ENCODE results near the gene LRP1. TPM values are rescaled to one million over a fixed set of nuclear protein-coding genes. Genes with fewer than 3 reads are reported as not detected.
A peak's percentile ranks its signal among the peaks of the same experiment; 100 is the strongest.

Gene LRP1
- total RNA-seq, 2 experiments from 2014 or later, result 1.0 to 1.5 TPM

DNA sequence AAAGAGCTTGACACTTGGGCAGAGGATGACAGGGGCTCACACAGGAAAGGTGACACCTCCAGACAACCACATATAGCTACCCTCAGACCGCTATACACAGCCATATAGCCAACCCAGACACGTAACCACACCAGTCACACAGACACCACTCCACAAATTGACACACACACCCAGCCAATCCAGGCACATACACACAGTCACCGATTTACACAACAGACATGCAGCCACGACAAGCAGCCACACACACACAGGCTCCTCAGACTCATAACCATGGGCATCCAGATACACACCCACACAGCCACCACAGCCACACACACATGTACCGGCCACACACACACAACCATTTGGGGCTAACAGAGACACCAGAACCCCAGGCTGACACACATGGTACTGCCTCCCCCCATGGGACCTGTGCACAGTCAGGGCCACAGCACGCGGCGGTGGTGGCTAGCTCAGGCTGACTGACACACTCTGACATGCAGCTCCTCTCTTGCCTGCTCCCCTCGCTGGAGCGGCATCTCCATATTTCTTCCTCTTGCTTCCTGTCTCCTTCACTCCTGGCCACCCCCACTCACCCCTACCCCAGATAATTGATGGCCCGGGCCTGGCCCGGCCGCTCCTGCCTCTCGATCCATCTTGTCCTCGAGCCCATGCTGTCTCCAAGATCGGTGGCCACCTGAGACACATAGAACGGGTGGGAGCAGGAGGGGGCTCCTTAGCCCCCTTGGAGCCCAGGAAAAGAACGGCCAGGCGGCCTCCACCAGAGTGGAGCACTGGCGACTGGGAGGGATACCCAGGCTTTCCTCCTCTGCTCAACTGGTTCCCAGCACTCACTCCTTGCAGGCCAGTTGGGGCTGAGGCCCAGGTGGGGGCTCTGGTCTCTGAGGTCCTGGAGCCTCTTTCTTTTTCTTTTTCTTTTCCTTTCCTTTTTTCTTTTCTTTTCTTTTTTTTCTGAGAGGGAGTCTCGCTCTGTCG, 95.2 kb downstream of the LRP1 start:
- Mint-ChIP-seq H3K9me3 (no peaks in the 10 kb centered on the region), H3K27me3 (ENCODE audit: low read depth) (peaks cover 76% of the 10 kb centered on the region), H3K4me1 (ENCODE audit: low read depth) (peaks cover 40% of the 10 kb centered on the region), H3K4me3 (no peak overlapping the region), H3K36me3 (ENCODE audit: low read depth) (no peaks in the 10 kb centered on the region), H3K27ac (no peak overlapping the region)
- CTCF ChIA-PET, result interaction anchor here (0.6 to 12.9 kb wide), 5 partner anchors 9 to 548 kb away, joined by 3 to 290 read pairs (median 5); partner anchors contain the start of gene GLI1
- intact Hi-C loops (cut with micrococcal nuclease), result loop anchor here (2.0 to 10.0 kb wide), 2 partner anchors 15 to 621 kb away; partner anchors contain the start of gene CTDSP2
- DNase-seq, result no peak

DNA sequence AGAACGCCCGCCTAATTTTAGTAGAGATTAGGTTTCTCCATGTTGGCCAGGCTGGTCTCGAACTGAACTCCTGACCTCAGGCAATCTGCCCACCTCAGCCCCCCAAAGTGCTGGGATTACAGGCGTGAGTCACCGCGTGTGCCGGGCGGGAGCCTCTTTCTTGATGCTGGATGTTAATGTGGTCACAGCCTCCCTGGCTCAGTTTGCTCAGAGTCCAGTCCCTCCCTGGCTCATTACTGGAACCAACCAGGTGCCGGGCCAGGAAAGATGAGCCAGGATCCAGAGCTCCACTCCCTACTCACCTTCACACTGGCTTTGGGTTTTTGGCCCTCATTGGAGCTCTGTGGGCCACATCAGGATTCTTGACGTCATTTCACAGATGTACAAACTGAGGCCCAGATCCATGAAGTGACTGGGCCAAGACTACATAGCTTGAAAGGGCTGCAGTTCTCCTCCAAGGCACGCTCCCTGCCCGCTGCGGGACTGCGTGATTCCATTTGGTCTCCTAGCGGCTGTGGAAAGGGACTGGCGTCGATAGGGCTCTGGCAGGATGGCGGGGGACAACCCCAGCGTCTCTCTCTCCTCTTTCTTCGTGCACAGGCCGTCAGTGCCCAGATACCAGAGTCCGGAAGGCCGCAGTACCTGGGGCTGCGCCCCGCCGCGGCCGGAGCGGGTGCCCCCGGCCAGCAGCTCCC, 96.1 kb downstream of the LRP1 start:
- Mint-ChIP-seq H3K9me3 (no peaks in the 10 kb centered on the region), H3K4me1 (ENCODE audit: low read depth) (peaks cover 47% of the 10 kb centered on the region), H3K27me3 (ENCODE audit: low read depth) (peaks cover 68% of the 10 kb centered on the region), H3K27ac (no peak overlapping the region), H3K4me3 (no peak overlapping the region), H3K36me3 (ENCODE audit: low read depth) (no peaks in the 10 kb centered on the region)
- DNase-seq, result no peak
- CTCF ChIA-PET, result interaction anchor here (0.6 to 12.9 kb wide), 6 partner anchors 9 to 549 kb away, joined by 3 to 290 read pairs (median 5); a partner anchor contains a TSS
- intact Hi-C loops (cut with micrococcal nuclease), result loop anchor here (2.0 to 10.0 kb wide), 2 partner anchors 14 to 620 kb away; partner anchors contain the start of gene CTDSP2

DNA sequence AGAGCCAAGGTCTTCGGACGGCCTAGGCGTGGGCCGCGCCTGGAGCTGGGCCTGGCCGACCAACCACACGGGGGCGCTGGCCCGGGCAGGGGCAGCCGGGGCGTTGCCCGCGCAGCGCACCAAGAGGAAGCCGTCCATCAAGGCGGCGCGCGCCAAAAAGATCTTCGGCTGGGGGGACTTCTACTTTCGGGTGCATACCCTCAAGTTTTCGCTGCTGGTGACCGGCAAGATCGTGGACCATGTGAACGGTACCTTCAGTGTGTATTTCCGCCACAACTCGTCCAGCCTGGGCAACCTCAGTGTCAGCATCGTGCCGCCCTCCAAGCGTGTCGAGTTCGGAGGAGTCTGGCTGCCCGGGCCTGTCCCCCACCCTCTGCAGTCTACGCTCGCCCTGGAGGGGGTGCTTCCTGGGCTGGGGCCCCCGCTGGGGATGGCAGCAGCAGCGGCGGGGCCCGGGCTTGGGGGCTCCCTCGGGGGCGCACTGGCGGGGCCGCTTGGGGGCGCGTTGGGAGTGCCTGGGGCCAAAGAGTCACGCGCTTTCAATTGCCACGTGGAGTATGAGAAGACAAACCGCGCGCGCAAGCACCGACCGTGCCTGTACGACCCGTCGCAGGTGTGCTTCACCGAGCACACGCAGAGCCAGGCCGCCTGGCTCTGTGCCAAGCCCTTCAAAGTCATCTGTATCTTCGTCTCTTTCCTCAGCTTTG, 96.8 kb downstream of the LRP1 start:
- peaks cover 44% of the 10 kb centered on the region for H3K4me1 Mint-ChIP-seq (ENCODE audit: low read depth)
- peaks cover 62% of the 10 kb centered on the region for H3K27me3 Mint-ChIP-seq (ENCODE audit: low read depth)
- CTCF ChIA-PET, result interaction anchor here (0.6 to 12.9 kb wide), 6 partner anchors 8 to 227 kb away, joined by 3 to 290 read pairs (median 5); a partner anchor contains a TSS
- peaks cover 7% of the 10 kb centered on the region for H3K36me3 Mint-ChIP-seq (ENCODE audit: low read depth)
- intact Hi-C loops (cut with micrococcal nuclease), result loop anchor here (2.0 to 10.0 kb wide), 2 partner anchors 14 to 620 kb away; partner anchors contain the start of gene CTDSP2
- H3K4me3 Mint-ChIP-seq, result peak overlapping the region; percentile 71
- peak; percentile 66 for DNase-seq
- no peak overlapping the region for H3K27ac Mint-ChIP-seq
- H3K9me3 Mint-ChIP-seq, result no peaks in the 10 kb centered on the region

DNA sequence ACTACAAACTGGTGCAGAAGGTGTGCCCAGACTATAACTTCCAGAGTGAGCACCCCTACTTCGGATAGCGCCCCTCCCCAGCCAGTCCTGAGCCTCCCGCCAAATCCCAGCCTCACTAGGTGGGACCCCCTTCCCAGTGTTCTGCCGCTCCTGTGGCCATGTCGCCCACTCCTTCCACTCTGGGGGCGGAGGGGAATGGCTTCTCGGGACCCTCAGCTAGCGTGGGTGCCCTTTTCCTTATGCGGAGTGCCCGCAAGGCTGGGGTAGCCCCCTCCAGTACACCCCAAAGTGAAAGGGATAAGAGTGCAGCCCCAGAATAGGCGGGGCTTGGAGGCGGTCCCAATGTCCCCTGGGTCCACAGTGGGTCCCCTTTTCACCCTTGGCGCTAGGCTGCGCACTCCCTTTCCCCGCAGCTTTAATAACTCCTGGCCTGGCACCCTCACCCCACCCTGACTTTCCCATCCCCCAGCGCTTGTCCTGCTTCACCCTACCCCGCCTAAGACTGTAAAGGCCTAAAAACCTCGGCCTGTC, 97.5 kb downstream of the LRP1 start:
- peak overlapping the region; percentile 62 for H3K4me3 Mint-ChIP-seq
- CTCF ChIA-PET, result interaction anchor here (0.6 to 12.9 kb wide), 6 partner anchors 8 to 227 kb away, joined by 3 to 290 read pairs (median 6); a partner anchor contains a TSS
- peaks cover 47% of the 10 kb centered on the region for H3K4me1 Mint-ChIP-seq (ENCODE audit: low read depth)
- H3K27ac Mint-ChIP-seq, result no peak overlapping the region
- intact Hi-C loops (cut with micrococcal nuclease), result loop anchor here (2.0 to 10.0 kb wide), 2 partner anchors 13 to 619 kb away; partner anchors contain the start of gene CTDSP2
- H3K27me3 Mint-ChIP-seq (ENCODE audit: low read depth), result peaks cover 59% of the 10 kb centered on the region
- no peak for DNase-seq
- no peaks in the 10 kb centered on the region for H3K9me3 Mint-ChIP-seq
- H3K36me3 Mint-ChIP-seq (ENCODE audit: low read depth), result peaks cover 13% of the 10 kb centered on the region

DNA sequence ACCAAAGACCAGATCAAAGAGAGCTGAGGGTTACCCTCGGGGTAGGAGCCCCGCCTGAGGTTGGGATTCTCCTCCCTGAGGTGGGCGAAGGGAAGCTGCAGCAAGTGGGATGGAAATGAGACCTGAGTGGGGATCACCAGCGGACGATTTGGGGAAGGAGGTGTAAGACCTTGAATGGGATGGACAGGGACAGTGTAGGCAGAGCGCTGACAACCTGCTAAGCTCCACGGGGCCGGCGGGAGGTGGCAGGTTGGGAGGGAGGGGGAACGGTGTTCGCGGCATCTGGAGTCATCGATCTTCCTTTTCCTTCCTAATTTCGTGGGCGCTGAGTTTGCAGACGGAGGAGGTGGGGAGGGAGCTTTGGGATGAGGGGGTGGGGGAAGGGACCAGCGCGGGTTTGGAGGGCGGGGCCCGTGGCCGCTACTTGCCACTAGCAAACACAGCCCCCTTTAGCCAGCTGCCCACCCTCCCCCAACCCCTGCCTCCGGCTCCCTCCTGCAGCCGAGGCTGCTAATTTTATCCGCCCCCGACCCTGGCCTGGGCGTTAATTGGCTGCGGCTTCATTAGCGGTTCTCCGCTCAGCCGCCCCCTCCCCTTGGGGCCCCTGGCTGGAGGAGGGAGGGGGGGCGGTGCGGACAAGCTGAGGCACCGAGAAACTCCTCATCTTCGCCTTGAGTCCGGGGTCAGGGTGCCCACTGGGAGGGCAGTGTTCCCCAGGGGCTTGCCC, 98.5 kb downstream of the LRP1 start:
- no peak for DNase-seq
- intact Hi-C loops (cut with micrococcal nuclease), result loop anchor here (10.0 kb wide), 1 partner anchor 618 kb away; the partner anchor contains the start of gene CTDSP2
- Mint-ChIP-seq H3K9me3 (no peaks in the 10 kb centered on the region), H3K27me3 (ENCODE audit: low read depth) (peaks cover 49% of the 10 kb centered on the region), H3K4me3 (peak overlapping the region; percentile 26), H3K27ac (no peak overlapping the region), H3K36me3 (ENCODE audit: low read depth) (peaks cover 23% of the 10 kb centered on the region), H3K4me1 (ENCODE audit: low read depth) (peaks cover 48% of the 10 kb centered on the region)
- CTCF ChIA-PET, result interaction anchor here (0.8 to 12.9 kb wide), 5 partner anchors 9 to 226 kb away, joined by 4 to 290 read pairs (median 7); a partner anchor contains a TSS

DNA sequence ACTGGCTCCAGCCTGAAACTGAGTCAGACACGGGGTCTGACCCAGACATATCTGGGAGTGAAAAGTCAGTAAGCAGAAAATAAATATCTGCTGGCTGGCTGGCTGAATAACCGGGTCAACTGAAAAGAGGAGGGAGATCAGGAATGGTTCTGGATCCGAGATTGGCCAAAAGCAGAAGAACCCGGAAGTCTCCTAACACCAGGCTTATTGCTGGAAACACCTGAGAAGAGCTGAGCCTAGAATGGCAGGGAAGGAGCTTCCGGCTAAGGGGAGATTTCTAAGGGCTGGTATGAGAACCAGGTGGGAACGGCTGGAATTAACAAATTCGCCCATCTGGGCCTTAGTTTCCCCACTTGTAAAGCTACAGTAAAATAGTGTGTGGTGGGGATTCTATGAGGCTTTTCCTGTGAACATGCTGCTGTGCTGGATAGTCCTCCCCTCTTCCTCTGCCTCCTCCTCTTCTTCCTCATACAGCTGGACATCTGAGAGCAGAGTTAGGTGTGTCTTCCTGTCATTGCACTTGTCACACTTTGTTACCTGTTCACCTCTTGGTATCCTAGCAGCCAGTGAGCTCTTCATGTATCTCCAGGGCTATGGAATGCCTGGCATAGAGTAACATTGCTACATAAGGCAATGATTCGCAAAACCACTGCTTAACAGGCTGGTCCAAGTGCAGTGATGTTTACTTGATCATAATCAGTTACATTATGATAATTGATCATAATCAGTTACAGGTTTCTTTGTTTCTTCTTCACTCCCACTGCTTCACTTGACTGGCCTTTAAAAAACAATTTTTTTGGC, 99.2 kb downstream of the LRP1 start:
- H3K27me3 Mint-ChIP-seq (ENCODE audit: low read depth), result peaks cover 43% of the 10 kb centered on the region
- intact Hi-C loops (cut with micrococcal nuclease), result loop anchor here (10.0 kb wide), 1 partner anchor 617 kb away; the partner anchor contains the start of gene CTDSP2
- H3K4me1 Mint-ChIP-seq (ENCODE audit: low read depth), result peaks cover 49% of the 10 kb centered on the region
- H3K36me3 Mint-ChIP-seq (ENCODE audit: low read depth), result peaks cover 31% of the 10 kb centered on the region
- H3K27ac Mint-ChIP-seq, result no peak overlapping the region
- no peaks in the 10 kb centered on the region for H3K9me3 Mint-ChIP-seq
- peak overlapping the region; percentile 23 for H3K4me3 Mint-ChIP-seq
- no peak for DNase-seq
- CTCF ChIA-PET, result interaction anchor here (0.6 to 12.9 kb wide), 6 partner anchors 10 to 613 kb away, joined by 3 to 290 read pairs (median 6); a partner anchor contains a TSS

DNA sequence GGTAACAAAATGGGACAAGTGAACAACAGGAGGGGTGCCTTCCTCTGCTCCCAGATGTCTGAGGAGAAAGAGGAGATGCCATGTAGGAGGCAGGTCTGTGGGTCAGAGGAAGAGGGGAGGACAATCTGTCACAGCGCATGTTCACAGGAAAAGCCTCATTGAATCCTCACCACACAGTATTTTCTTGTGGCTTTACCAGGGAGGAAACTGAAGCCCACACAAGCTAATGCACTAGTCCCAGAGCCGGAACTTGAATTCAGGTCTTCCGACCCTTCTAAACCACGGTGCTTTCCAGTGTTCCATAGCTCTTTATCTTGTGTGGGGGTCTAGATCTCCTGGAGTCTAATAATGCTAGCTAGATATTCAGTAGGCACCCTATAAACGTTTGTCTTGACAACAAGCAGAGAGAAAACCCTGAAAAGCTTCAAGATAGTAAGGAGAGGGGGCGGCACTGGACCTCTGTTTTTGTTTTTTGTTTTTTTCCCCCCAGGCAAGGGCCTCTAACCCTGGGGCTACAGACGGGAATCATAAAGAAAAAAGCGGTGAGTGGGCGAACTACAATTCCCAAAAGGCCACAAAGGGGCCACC, 100.9 kb downstream of the LRP1 start:
- peak overlapping the region; percentile 95 for H3K4me3 Mint-ChIP-seq
- peaks cover 56% of the 10 kb centered on the region for H3K4me1 Mint-ChIP-seq (ENCODE audit: low read depth)
- H3K27ac Mint-ChIP-seq, result peak overlapping the region; percentile 94
- peak; percentile 26 for DNase-seq
- peaks cover 27% of the 10 kb centered on the region for H3K27me3 Mint-ChIP-seq (ENCODE audit: low read depth)
- intact Hi-C loops (cut with micrococcal nuclease), result loop anchor here (1.0 to 10.0 kb wide), 3 partner anchors 10 to 616 kb away; partner anchors contain the start of gene CTDSP2
- CTCF ChIA-PET, result interaction anchor here (0.7 to 12.9 kb wide), 8 partner anchors 10 to 251 kb away, joined by 3 to 290 read pairs (median 6); partner anchors contain the start of genes ARHGAP9, GLI1 and STAT6
- no peaks in the 10 kb centered on the region for H3K9me3 Mint-ChIP-seq
- peaks cover 46% of the 10 kb centered on the region for H3K36me3 Mint-ChIP-seq (ENCODE audit: low read depth)

DNA sequence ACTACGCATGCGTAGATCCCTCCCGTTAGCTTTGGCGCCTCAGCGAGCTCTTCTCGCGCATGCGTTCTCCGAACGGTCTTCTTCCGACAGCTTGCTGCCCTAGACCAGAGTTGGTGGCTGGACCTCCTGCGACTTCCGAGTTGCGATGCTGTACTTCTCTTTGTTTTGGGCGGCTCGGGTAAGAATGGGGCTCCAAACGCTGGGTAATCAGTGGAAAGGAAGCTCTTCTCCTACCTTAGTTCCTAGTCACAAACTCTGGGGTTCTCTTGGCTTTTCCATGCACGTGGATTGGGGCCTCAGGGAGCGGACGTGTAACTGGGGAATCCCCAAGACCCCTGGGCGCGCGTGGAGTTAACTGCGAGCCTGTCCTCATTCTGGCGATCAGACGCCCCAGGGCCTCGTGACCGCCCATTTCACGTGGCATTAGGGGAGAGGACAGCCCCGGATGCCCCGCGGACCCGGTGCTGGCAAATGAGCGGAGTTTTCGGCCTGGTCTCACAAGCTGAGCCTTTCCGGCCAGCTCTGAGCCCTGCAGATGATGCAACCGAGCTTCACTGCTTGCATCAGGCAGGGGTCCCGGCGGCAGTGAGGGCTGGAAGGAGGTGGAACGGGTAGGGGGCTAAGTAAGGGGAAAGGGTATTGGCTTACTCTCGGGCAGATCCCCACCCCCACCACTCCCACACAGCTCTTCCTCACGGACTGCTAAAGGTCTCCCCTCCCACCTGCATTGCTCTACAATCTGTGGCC, 101.5 kb downstream of the LRP1 start, which contains the start of gene SHMT2:
Gene SHMT2 (plus strand): TSS at position 78 of the 747 bp plus-strand sequence. CDS start 68 bp downstream, at position 146.
- CTCF ChIA-PET, result interaction anchor here (0.6 to 12.9 kb wide), 11 partner anchors 8 to 250 kb away, joined by 3 to 290 read pairs (median 4); partner anchors contain the start of genes ARHGAP9, GLI1 and STAT6
- H3K27me3 Mint-ChIP-seq (ENCODE audit: low read depth), result peaks cover 21% of the 10 kb centered on the region
- peak within 1 kb of the TSS; percentile 94 for H3K27ac Mint-ChIP-seq
- peak within 1 kb of the TSS; percentile 95 for H3K4me3 Mint-ChIP-seq
- no peaks in the 10 kb centered on the region for H3K9me3 Mint-ChIP-seq
- DNase-seq, result peak; percentile 97
- H3K36me3 Mint-ChIP-seq (ENCODE audit: low read depth), result peaks cover 53% of the 10 kb centered on the region
- H3K4me1 Mint-ChIP-seq (ENCODE audit: low read depth), result peaks cover 61% of the 10 kb centered on the region
- intact Hi-C loops (cut with micrococcal nuclease), result loop anchor here (1.0 to 10.0 kb wide), 3 partner anchors 9 to 615 kb away; partner anchors contain the start of gene CTDSP2
